Measurements from ENCODE around the gene KBTBD8. TPM values are rescaled to one million over a fixed set of nuclear protein-coding genes. Genes with fewer than 3 reads are reported as not detected.

The KBTBD8 gene
- total and polyA plus RNA-seq, 9 of the 15 experiments (the other 6 are each of a cell fraction or from before 2014, with no cell fraction given): 2.7 to 9.1 (median 5.6) TPM

GRCh38 chr3:66997560-66998112, 471 bp upstream of the KBTBD8 start (continued):
- TF ChIP-seq, protein P1, sequence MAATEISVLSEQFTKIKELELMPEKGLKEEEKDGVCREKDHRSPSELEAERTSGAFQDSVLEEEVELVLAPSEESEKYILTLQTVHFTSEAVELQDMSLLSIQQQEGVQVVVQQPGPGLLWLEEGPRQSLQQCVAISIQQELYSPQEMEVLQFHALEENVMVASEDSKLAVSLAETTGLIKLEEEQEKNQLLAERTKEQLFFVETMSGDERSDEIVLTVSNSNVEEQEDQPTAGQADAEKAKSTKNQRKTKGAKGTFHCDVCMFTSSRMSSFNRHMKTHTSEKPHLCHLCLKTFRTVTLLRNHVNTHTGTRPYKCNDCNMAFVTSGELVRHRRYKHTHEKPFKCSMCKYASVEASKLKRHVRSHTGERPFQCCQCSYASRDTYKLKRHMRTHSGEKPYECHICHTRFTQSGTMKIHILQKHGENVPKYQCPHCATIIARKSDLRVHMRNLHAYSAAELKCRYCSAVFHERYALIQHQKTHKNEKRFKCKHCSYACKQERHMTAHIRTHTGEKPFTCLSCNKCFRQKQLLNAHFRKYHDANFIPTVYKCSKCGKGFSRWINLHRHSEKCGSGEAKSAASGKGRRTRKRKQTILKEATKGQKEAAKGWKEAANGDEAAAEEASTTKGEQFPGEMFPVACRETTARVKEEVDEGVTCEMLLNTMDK (IDR thresholded peaks at IDR 0.05; ENCODE audit: borderline replicate concordance, insufficient read depth, low read depth, low read length, poor library complexity, severe bottlenecking): no peak
- TF ChIP-seq NFIC (IDR thresholded peaks at IDR 0.05): peak; percentile 17; the same call in 1 of the 2 replicates
- no peak for TF ChIP-seq HEY1 (CRISPR knock-in tag; IDR thresholded peaks at IDR 0.05; ENCODE audit: borderline replicate concordance)
- no peak for TF ChIP-seq ESRRA (IDR thresholded peaks at IDR 0.05; ENCODE audit: borderline replicate concordance, low read depth)
- TF ChIP-seq HMGXB4 (CRISPR knock-in tag; IDR thresholded peaks at IDR 0.05): no peak
- no peak for TF ChIP-seq MXI1 (IDR thresholded peaks at IDR 0.05; ENCODE audit: low read depth, low read length)
- TF ChIP-seq ZSCAN29 (IDR thresholded peaks at IDR 0.05): no peak
- no peak for TF ChIP-seq POLR2AphosphoS5 (IDR thresholded peaks at IDR 0.05; ENCODE audit: control insufficient read depth, insufficient read depth, low read depth, low read length)
- no peak for TF ChIP-seq CCAR2 (IDR thresholded peaks at IDR 0.05; ENCODE audit: low read depth, low read length)
- TF ChIP-seq, protein P2, sequence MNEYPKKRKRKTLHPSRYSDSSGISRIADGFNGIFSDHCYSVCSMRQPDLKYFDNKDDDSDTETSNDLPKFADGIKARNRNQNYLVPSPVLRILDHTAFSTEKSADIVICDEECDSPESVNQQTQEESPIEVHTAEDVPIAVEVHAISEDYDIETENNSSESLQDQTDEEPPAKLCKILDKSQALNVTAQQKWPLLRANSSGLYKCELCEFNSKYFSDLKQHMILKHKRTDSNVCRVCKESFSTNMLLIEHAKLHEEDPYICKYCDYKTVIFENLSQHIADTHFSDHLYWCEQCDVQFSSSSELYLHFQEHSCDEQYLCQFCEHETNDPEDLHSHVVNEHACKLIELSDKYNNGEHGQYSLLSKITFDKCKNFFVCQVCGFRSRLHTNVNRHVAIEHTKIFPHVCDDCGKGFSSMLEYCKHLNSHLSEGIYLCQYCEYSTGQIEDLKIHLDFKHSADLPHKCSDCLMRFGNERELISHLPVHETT (CRISPR knock-in tag; conservative IDR thresholded peaks at IDR 0.05 in 1 of 2, IDR thresholded peaks at IDR 0.05 in 1 of 2): no peak
- TF ChIP-seq EZH2 (IDR thresholded peaks at IDR 0.05; ENCODE audit: borderline replicate concordance, low read depth, low read length): no peak
- no peak for TF ChIP-seq PRMT5 (CRISPR knock-in tag; IDR thresholded peaks at IDR 0.05)
- TF ChIP-seq KLF16 (IDR thresholded peaks at IDR 0.05): no peak
- TF ChIP-seq, protein P3, sequence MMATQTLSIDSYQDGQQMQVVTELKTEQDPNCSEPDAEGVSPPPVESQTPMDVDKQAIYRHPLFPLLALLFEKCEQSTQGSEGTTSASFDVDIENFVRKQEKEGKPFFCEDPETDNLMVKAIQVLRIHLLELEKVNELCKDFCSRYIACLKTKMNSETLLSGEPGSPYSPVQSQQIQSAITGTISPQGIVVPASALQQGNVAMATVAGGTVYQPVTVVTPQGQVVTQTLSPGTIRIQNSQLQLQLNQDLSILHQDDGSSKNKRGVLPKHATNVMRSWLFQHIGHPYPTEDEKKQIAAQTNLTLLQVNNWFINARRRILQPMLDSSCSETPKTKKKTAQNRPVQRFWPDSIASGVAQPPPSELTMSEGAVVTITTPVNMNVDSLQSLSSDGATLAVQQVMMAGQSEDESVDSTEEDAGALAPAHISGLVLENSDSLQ (IDR thresholded peaks at IDR 0.05): peak; percentile 55
- TF ChIP-seq, protein P4, sequence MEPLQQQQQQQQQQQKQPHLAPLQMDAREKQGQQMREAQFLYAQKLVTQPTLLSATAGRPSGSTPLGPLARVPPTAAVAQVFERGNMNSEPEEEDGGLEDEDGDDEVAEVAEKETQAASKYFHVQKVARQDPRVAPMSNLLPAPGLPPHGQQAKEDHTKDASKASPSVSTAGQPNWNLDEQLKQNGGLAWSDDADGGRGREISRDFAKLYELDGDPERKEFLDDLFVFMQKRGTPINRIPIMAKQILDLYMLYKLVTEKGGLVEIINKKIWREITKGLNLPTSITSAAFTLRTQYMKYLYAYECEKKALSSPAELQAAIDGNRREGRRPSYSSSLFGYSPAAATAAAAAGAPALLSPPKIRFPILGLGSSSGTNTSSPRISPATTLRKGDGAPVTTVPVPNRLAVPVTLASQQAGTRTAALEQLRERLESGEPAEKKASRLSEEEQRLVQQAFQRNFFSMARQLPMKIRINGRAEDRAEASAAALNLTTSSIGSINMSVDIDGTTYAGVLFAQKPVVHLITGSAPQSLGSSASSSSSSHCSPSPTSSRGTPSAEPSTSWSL (CRISPR knock-in tag; IDR thresholded peaks at IDR 0.05; ENCODE audit: borderline replicate concordance): no peak
- TF ChIP-seq HMGN3 (IDR thresholded peaks at IDR 0.05; ENCODE audit: borderline replicate concordance, extremely low read depth, insufficient read length, low read depth, low read length): peak; percentile 16
- TF ChIP-seq GTF2A2 (tag; IDR thresholded peaks at IDR 0.05): no peak
- TF ChIP-seq ZNF583 (CRISPR knock-in tag; IDR thresholded peaks at IDR 0.05): no peak
- TF ChIP-seq LARP7 (IDR thresholded peaks at IDR 0.05): no peak
- no peak for TF ChIP-seq PURB (CRISPR knock-in tag; IDR thresholded peaks at IDR 0.05; ENCODE audit: low read depth)
- no peak for TF ChIP-seq HLTF (IDR thresholded peaks at IDR 0.05)
